ENCODE data around the gene MUC5AC. TPM values are rescaled to one million over a fixed set of nuclear protein-coding genes. Genes with fewer than 3 reads are reported as not detected.

MUC5AC gene
- polyA plus RNA-seq, 1 experiment: not detected

DNA sequence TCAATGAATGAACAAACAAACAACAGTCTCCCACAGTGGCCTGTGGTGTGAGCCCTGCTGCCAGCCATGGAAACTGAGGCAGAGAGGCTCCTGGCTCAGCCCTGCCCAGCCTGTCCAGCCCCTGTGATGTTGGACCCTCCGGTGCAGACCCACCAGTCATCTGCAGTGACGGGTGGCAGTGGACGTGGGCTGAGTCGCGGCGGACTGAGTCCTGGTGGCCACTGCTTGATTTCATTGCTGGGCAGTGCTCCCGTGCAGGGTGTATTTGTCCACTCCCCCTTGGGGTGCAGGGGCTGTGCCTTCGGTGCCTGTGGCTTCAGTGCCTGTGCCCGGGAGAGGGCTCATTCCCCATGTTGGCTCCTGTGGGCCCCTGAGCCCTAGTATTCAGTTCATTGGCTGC, 31.9 kb upstream of the MUC5AC start:
- H3K36me3 ChIP-seq (ENCODE audit: control insufficient read depth, insufficient read depth, low read length): no peaks in the 10 kb centered on the region
- DNase-seq (ENCODE audit: low read depth): no peak
- no peak for TF ChIP-seq CTCF (IDR thresholded peaks at IDR 0.05; ENCODE audit: insufficient read depth, low read depth, low read length)
- no peak overlapping the region for H3K4me3 ChIP-seq (ENCODE audit: low read depth, low read length)
- no peaks in the 10 kb centered on the region for H3K27me3 ChIP-seq (ENCODE audit: control insufficient read depth, insufficient read depth, low read length)
- ChIA-PET CTCF (no interaction called here), POLR2A (no interaction called here)

- Histone ChIP-seq H3K27me3 (ENCODE audit: control insufficient read depth, insufficient read depth, low read length) (no peaks in the 10 kb centered on the region), H3K36me3 (ENCODE audit: control insufficient read depth, insufficient read depth, low read length) (no peaks in the 10 kb centered on the region), H3K4me3 (ENCODE audit: low read depth, low read length) (no peak overlapping the region)
- ChIA-PET CTCF (no interaction called here), POLR2A (no interaction called here)
- no peak for DNase-seq (ENCODE audit: low read depth)
- TF ChIP-seq CTCF (IDR thresholded peaks at IDR 0.05; ENCODE audit: insufficient read depth, low read depth, low read length): no peak
Measured at GRCh38 chr11:1126491-1126926, 31.2 kb upstream of the MUC5AC start.

DNA sequence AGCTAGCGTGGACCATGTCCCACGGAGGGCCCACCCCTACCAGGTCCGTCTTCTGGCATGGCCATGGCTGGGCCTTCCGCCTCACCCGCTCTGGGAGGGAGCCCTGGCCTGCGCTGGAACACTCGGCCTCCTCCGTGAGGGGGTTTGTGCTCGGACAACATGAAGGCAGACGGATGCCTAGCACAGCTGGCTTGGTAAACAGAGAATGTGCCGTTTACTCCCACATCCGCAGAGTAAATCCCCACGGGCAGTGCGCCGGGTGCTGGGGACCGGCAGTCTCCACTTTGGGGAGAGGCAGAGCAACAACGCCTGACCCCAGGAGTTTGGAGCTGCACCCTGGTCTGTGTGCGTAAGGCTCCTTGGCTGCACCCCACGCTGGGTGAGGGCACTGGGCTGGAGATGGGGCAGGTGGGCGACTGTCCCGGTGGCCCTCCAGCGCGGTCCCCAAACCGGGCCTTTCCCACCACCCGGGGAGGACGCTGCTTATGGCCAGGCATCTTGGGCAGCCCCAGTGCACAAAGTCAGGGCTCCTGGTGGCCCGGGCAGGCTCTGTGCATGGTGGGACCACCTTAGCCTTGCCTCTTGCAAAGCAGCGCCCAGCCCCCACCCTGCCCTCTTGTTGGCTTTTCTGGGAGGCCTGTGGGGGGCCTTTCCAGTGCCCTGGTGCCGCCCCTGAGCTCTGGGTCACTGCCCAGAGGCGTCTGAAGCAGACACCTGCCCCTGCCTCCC, 30.7 kb upstream of the MUC5AC start:
- Histone ChIP-seq H3K27me3 (ENCODE audit: control insufficient read depth, insufficient read depth, low read length) (no peaks in the 10 kb centered on the region), H3K4me3 (ENCODE audit: low read depth, low read length) (no peak overlapping the region), H3K36me3 (ENCODE audit: control insufficient read depth, insufficient read depth, low read length) (no peaks in the 10 kb centered on the region)
- no peak for TF ChIP-seq CTCF (IDR thresholded peaks at IDR 0.05; ENCODE audit: insufficient read depth, low read depth, low read length)
- POLR2A ChIA-PET: no interaction called here
- CTCF ChIA-PET: no interaction called here
- no peak for DNase-seq (ENCODE audit: low read depth)

DNA sequence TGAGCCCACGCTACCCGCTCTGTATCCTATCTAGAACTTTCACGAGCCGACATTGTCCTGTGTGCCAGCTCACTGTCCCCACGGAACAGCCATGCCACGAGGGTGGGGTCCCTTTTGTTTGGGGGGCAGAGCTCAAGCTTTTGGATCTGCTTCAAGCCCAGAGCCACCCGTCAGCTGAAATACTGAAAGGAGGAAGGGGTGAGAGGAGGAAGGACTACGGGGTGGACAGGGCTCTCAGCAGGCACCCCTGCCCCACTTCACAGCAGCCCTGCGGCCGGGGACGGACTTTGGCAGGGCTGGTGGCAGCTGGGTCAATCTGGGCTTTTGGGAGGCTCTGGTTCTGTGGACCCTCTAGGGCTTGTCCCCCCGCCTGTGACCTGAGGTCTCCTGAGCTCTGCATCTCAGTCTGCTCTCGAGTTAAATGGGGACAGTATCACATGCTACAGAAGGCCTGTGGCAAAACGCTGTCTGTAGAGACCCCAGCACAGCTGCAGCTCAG, 30.0 kb upstream of the MUC5AC start:
- Histone ChIP-seq H3K4me3 (ENCODE audit: low read depth, low read length) (no peak overlapping the region), H3K36me3 (ENCODE audit: control insufficient read depth, insufficient read depth, low read length) (no peaks in the 10 kb centered on the region), H3K27me3 (ENCODE audit: control insufficient read depth, insufficient read depth, low read length) (no peaks in the 10 kb centered on the region)
- CTCF ChIA-PET: no interaction called here
- POLR2A ChIA-PET: no interaction called here
- TF ChIP-seq CTCF (IDR thresholded peaks at IDR 0.05; ENCODE audit: insufficient read depth, low read depth, low read length): no peak
- no peak for DNase-seq (ENCODE audit: low read depth)

- DNase-seq (ENCODE audit: low read depth): no peak
- Histone ChIP-seq H3K4me3 (ENCODE audit: low read depth, low read length) (no peak overlapping the region), H3K36me3 (ENCODE audit: control insufficient read depth, insufficient read depth, low read length) (no peaks in the 10 kb centered on the region), H3K27me3 (ENCODE audit: control insufficient read depth, insufficient read depth, low read length) (peaks cover 1% of the 10 kb centered on the region; the same call in 1 of the 2 replicates)
- ChIA-PET CTCF (interaction anchor here (0.9 kb wide), 1 partner anchor 17 kb away, joined by 3 read pairs; no protein-coding TSS in a partner anchor), POLR2A (no interaction called here)
- no peak for TF ChIP-seq CTCF (IDR thresholded peaks at IDR 0.05; ENCODE audit: insufficient read depth, low read depth, low read length)
Measured at GRCh38 chr11:1128311-1129142, 29.2 kb upstream of the MUC5AC start.

All from BJ (cell line).